SH-SY5Y (cell line): Measurements from ENCODE around the gene SPAG9.

ENCODE experiments used
- GATA2 ChIP-seq: IDR thresholded peaks from 2 replicates; pipeline ENCODE4 v1.6.1; 2011; ENCODE audit warnings: mild to moderate bottlenecking, low read depth, low read length
- GATA3 ChIP-seq: IDR thresholded peaks from 2 replicates; pipeline ENCODE4 v1.6.1; 2011; ENCODE audit warnings: low read depth, mild to moderate bottlenecking, low read length, moderate library complexity

SPAG9 gene

GRCh38 chr17:50939542-50939794 lies 181.2 kb downstream of the SPAG9 start:
- TF ChIP-seq GATA2 (no peak), GATA3 (no peak)

- TF ChIP-seq GATA3: no peak
- no peak for TF ChIP-seq GATA2
Observed at GRCh38 chr17:50938821-50939541, 181.7 kb downstream of the SPAG9 start.

- TF ChIP-seq GATA2 (no peak), GATA3 (no peak)
Observed at GRCh38 chr17:50935996-50936266, 184.7 kb downstream of the SPAG9 start.

DNA sequence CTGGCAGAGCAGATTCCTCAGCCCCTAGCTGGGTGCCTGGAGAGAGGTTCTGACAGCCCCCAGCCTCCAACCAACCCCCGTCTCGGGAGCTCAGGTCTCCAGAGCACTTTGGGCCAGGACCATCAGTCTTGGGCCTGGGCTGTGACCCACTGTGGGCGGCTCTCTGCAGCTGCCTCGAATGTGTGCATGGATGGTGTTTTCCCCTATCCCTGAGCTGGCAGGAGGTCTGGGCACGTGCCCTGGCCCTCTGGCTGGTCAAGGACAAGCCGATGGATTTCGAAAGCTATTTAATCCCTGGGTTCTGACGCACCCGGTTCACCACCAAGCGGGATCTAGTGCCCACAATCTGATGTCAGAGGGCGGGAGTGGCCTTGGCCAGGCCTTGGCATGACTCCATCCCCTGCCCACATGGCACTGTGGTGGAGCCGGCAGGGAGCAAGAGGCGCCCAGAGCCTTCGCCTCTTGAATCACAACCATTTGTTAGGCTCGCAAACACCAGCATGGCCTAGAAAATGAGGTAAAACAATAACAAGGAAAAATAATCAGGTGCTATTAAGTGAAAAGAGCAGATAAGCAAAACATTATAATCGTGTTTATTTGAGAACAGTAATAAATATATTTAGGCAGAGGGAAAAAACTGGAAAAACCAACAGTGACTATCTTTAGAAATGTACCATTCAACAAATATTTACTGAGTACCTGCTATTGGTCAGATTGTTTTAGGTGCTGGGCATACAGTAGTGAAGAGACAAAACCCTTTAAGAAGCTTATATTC lies 185.3 kb downstream of the SPAG9 start:
- TF ChIP-seq GATA2: no peak

GRCh38 chr17:50934672-50935220 lies 185.9 kb downstream of the SPAG9 start:
- TF ChIP-seq GATA3: no peak
- TF ChIP-seq GATA2: no peak

GRCh38 chr17:50934161-50934560 lies 186.5 kb downstream of the SPAG9 start:
- TF ChIP-seq GATA2 (no peak), GATA3 (no peak)

DNA sequence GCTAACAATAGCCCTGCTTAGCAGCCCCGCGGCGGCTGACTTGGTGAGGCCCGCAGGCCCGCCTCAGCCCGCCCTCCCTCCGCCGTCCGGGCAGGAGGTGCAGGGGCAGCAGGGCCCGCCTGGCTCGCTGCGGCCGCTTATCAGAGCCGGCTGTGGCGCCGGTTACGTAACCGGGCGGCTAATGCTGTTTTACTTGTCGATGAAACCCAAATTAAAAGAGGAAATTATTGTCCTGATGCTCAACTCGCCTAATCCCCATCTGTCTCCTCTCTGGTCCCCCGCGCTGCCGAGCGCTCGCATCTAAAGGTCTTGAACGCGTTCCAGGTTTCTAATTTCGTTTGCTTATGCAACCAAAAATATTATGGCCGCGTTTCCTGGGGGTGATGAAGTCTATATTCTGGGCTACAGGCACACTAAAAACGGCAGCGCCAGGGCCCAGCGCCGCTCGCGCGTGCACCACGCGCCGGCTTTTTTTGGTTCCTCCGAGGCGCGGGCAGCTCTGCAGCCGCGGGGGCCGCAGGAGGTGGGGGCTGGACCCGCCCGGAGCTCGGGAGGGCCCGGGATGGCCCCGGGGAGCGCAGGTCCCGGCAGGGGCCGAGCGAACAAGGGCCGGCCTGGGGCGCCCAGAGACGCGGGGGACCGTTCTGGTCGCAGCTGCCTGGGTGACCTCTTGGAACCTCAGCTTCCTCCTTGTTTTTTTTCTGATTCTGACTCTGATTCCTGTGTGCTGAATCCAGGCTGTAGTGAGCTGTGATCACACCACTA lies 189.3 kb downstream of the SPAG9 start:
- no peak for TF ChIP-seq GATA3
- peak; percentile 77 for TF ChIP-seq GATA2

GRCh38 chr17:50928646-50929045 lies 192.0 kb downstream of the SPAG9 start:
- TF ChIP-seq GATA3 (no peak), GATA2 (no peak)

- no peak for TF ChIP-seq GATA2
- TF ChIP-seq GATA3: no peak
Observed at GRCh38 chr17:50927287-50927686, 193.4 kb downstream of the SPAG9 start.

DNA sequence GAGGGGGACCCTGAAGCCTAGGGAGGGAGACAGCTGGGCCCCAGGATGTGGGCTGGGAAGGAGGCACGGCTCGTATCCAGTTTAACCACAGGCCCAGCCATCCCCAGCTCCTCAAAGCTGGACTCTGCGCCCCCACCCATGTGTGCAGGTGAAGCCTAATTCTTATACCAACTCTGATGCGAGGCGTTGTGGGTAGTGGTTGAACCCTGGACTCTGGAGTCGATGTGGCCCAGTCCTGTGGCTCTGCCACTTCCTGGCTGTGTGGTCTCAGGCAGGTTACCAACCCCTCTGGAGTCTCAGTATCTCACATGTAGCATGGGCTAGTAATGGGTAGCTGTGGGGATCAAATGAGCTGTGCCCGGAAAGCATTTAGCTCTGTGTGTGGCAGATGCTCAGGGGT lies 194.1 kb downstream of the SPAG9 start:
- TF ChIP-seq GATA2: no peak
- TF ChIP-seq GATA3: no peak

- TF ChIP-seq GATA2 (no peak), GATA3 (no peak)
Observed at GRCh38 chr17:50925296-50925891, 195.3 kb downstream of the SPAG9 start.

DNA sequence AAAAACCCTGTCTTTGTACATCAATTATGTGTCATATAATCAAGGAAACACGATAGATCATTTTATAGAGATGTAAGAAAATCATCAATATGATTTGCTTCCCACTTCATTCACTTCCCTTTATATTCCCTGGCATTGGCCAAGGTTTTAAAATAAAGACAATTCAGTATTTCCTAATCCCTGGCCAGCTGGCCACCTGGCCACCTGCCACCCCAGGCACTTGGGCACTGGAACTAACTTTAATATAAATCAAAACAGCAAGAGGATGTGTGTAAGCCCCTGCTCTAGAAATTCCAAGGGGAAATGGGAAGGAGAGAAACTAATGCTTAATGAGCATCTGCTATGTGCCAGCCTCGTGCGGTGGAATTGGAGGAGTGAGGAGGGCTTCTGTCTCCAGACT lies 195.9 kb downstream of the SPAG9 start:
- TF ChIP-seq GATA3 (no peak), GATA2 (no peak)

- no peak for TF ChIP-seq GATA3
- no peak for TF ChIP-seq GATA2
Observed at GRCh38 chr17:50924300-50924699, 196.4 kb downstream of the SPAG9 start.

- no peak for TF ChIP-seq GATA3
- no peak for TF ChIP-seq GATA2
Observed at GRCh38 chr17:50923611-50924010, 197.1 kb downstream of the SPAG9 start.
